GM12875 (cell line): ENCODE results near the gene SNX7.

Experiments used
- H3K4me3 ChIP-seq: one replicate; pipeline ENCODE4 v1.5.1; 2011; ENCODE audit warnings: low read depth, low read length, control low read depth
- CTCF ChIP-seq: IDR thresholded peaks from 2 replicates; pipeline ENCODE4 v1.5.1; 2011; ENCODE audit warnings: low read depth, mild to moderate bottlenecking, control low read depth, inconsistent platforms, low read length, moderate library complexity, borderline replicate concordance; ENCODE audit not compliant: insufficient read depth

Gene SNX7

GRCh38 chr1:98704971-98705370 is 43.5 kb downstream of the SNX7 start:
- no peak overlapping the region for H3K4me3 ChIP-seq
- no peak for TF ChIP-seq CTCF

GRCh38 chr1:98705591-98705990 is 44.1 kb downstream of the SNX7 start:
- TF ChIP-seq CTCF, result no peak
- H3K4me3 ChIP-seq, result no peak overlapping the region

GRCh38 chr1:98706173-98706843 is 44.8 kb downstream of the SNX7 start:
- H3K4me3 ChIP-seq, result no peak overlapping the region
- TF ChIP-seq CTCF, result no peak

- TF ChIP-seq CTCF, result no peak
- no peak overlapping the region for H3K4me3 ChIP-seq
These were observed 46.0 kb downstream of the SNX7 start for GRCh38 chr1:98707556-98707955.

- H3K4me3 ChIP-seq, result no peak overlapping the region
- no peak for TF ChIP-seq CTCF
These were observed 48.4 kb downstream of the SNX7 start for GRCh38 chr1:98709906-98710305.

GRCh38 chr1:98723574-98723973 is 62.1 kb downstream of the SNX7 start:
- no peak for TF ChIP-seq CTCF
- H3K4me3 ChIP-seq, result no peak overlapping the region

- no peak for TF ChIP-seq CTCF
- no peak overlapping the region for H3K4me3 ChIP-seq
These were observed 71.7 kb downstream of the SNX7 start for GRCh38 chr1:98732985-98733781.
